MCF 10A (cell line): ENCODE measurements around the gene FRMD4B. TPM values are rescaled to one million over a fixed set of nuclear protein-coding genes. Genes with fewer than 3 reads are reported as not detected.
"Not testable (repeated sequence)": the region's sequence is repeated elsewhere in the genome, so short reads cannot be mapped to it uniquely, and the experiment has no call there.

Source experiments
- BruUV-seq: library from RNA; stranded (reverse); fragments of 400-500 nt; replicated peaks from 2 replicates; lab custom pipeline; 2021; lab: Mats Ljungman, UMichigan
- CTCF ChIA-PET: fragments of 300-600 bp; sonication (Branson Sonifier 250); formaldehyde crosslinking; extraction: SDS; loops from one replicate; lab custom pipeline; 2021; ENCODE audit warnings: antibody characterized with exemption, inconsistent platforms; lab: Yijun Ruan, JAX
- POLR2A ChIA-PET: fragments of 300-600, 350-650 bp; sonication (Branson Sonifier 250); formaldehyde crosslinking; extraction: SDS; loops from one replicate; lab custom pipeline; 2020; ENCODE audit warnings: antibody characterized with exemption, inconsistent platforms; lab: Yijun Ruan, JAX
- DNase-seq: peaks from one replicate; pipeline ENCODE4 v3.0.0-alpha.2; 2018; ENCODE audit not compliant: unreplicated experiment
- H3K27ac Mint-ChIP-seq: one replicate; pipeline ENCODE4 v1.8.0; 2022; ENCODE audit warnings: mild to moderate bottlenecking, low read depth, mixed read lengths; ENCODE audit not compliant: unreplicated experiment
- H3K27me3 Mint-ChIP-seq: one replicate; pipeline ENCODE4 v1.8.0; 2022; ENCODE audit warnings: mixed read lengths; ENCODE audit not compliant: insufficient read depth, unreplicated experiment
- H3K36me3 Mint-ChIP-seq: one replicate; pipeline ENCODE4 v1.8.0; 2022; ENCODE audit warnings: mild to moderate bottlenecking, moderate library complexity, mixed read lengths; ENCODE audit not compliant: insufficient read depth, unreplicated experiment
- H3K4me1 Mint-ChIP-seq: one replicate; pipeline ENCODE4 v1.8.0; 2022; ENCODE audit warnings: mixed read lengths; ENCODE audit not compliant: insufficient read depth, unreplicated experiment
- H3K4me3 Mint-ChIP-seq: one replicate; pipeline ENCODE4 v1.8.0; 2022; ENCODE audit warnings: mild to moderate bottlenecking, moderate library complexity, mixed read lengths; ENCODE audit not compliant: unreplicated experiment
- H3K9me3 Mint-ChIP-seq: one replicate; pipeline ENCODE4 v1.8.0; 2022; ENCODE audit warnings: mixed read lengths; ENCODE audit not compliant: unreplicated experiment
- intact Hi-C: fragments of 100-400 bp; cut with micrococcal nuclease; formaldehyde crosslinking; loops from 2 replicates; pipeline ENCODE4 v1.14.1; 2022
- total RNA-seq: library from RNA; stranded (reverse); gene quantifications from 2 replicates; pipeline ENCODE4 v1.2.3, GENCODE V29; 2022
- TF ChIP-seq, protein P1 (sequence below): fragments of 200-600 bp; IDR thresholded peaks from one replicate; pipeline ENCODE4 v1.8.0; 2022; ENCODE audit warnings: antibody characterized with exemption, mild to moderate bottlenecking; ENCODE audit not compliant: unreplicated experiment

FRMD4B gene
- total RNA-seq, 1 experiment from 2014 or later = 39.0 TPM

DNA sequence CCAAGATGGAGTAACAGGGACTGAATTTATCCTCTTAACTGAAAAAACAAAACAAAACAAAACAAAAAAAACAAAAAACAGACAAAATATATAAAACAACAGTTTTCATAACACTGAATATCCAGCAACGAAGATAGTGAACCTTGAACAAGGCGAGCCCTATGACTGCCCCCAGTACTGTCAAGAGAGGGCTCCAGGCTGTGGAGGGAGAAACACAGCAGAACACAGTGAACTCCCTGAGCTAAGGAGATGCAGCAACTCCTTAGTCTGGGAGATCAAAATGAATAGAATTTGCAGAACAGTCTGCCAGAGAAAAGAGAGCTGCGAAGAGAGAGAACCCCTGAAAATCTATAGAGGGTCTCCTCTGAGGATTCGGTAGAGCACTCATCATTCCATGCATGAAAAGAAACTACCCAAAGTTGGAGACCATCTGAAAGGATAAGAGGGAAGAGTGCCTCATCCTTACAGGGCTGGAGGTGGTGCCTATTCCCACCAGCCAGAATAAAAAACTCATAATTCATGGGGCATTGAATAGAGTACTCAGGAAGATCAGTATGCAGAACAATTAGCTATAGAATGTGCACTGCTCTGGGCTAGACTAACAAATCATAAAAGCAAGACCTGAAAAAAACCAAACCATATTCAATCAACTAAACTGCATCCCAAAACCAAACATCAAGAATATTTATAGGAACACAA, 101.8 kb downstream of the FRMD4B start:
- H3K9me3 Mint-ChIP-seq = no peaks in the 10 kb centered on the region
- peaks cover 38% of the 10 kb centered on the region for H3K36me3 Mint-ChIP-seq
- no TSS peak for BruUV-seq
- H3K27me3 Mint-ChIP-seq = no peaks in the 10 kb centered on the region
- H3K4me3 Mint-ChIP-seq = no peak overlapping the region
- ChIA-PET CTCF (interaction anchor here (0.7 to 1.2 kb wide), 2 partner anchors 70 to 157 kb away, joined by 3 to 4 read pairs; no protein-coding TSS in a partner anchor), POLR2A (no interaction called here)
- TF ChIP-seq, protein P1, sequence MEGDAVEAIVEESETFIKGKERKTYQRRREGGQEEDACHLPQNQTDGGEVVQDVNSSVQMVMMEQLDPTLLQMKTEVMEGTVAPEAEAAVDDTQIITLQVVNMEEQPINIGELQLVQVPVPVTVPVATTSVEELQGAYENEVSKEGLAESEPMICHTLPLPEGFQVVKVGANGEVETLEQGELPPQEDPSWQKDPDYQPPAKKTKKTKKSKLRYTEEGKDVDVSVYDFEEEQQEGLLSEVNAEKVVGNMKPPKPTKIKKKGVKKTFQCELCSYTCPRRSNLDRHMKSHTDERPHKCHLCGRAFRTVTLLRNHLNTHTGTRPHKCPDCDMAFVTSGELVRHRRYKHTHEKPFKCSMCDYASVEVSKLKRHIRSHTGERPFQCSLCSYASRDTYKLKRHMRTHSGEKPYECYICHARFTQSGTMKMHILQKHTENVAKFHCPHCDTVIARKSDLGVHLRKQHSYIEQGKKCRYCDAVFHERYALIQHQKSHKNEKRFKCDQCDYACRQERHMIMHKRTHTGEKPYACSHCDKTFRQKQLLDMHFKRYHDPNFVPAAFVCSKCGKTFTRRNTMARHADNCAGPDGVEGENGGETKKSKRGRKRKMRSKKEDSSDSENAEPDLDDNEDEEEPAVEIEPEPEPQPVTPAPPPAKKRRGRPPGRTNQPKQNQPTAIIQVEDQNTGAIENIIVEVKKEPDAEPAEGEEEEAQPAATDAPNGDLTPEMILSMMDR = no peak
- intact Hi-C loops = no loop called here
- peaks cover 5% of the 10 kb centered on the region for H3K4me1 Mint-ChIP-seq
- DNase-seq = no peak
- H3K27ac Mint-ChIP-seq = peak overlapping the region; percentile 31

DNA sequence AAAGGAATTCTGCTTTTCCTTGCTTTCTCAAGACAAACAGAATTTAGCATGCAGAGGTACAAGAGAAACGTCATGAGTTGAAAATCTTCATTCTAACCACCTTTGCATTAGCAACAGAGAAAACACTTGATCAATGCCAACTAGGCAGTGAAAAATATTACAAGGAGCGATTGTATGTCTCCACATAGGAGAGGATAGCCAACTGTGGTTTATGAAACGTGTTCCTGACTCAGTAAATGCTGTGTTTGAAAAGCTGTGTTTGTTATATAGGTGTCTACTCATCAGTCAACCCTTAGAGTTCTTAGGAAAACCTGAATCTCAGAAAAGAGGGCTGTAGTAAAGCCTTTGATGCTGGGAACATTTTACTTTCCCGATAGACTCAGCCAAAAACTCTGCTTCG, 102.4 kb downstream of the FRMD4B start:
- BruUV-seq = no TSS peak
- Mint-ChIP-seq H3K27ac (peak overlapping the region; percentile 31), H3K9me3 (no peaks in the 10 kb centered on the region), H3K27me3 (no peaks in the 10 kb centered on the region), H3K4me3 (no peak overlapping the region), H3K36me3 (peaks cover 38% of the 10 kb centered on the region), H3K4me1 (no peaks in the 10 kb centered on the region)
- intact Hi-C loops = no loop called here
- ChIA-PET POLR2A (no interaction called here), CTCF (interaction anchor here (1.2 kb wide), 1 partner anchor 69 kb away, joined by 4 read pairs; no protein-coding TSS in a partner anchor)
- no peak for DNase-seq
- TF ChIP-seq, protein P1 = no peak

DNA sequence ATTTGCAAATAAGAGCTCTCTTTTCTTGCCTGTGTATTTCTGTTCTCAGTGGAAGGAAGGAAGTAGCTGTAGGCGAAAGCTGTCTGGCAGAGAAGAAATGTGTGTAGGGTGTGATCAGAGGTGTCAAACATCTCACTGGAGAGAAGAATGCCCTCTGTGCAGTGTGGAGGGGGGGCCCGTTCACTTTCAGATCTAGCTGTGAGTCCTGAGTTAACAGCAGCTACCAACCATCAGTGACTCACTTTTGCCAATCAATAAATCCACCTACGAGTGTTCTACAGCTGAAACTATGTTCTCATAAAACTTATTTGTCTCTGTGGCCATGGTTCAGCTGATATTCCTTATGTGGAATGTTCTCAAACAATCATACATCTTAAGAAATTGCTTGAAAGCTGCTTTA, 103.7 kb downstream of the FRMD4B start:
- DNase-seq = no peak
- BruUV-seq = no TSS peak

DNA sequence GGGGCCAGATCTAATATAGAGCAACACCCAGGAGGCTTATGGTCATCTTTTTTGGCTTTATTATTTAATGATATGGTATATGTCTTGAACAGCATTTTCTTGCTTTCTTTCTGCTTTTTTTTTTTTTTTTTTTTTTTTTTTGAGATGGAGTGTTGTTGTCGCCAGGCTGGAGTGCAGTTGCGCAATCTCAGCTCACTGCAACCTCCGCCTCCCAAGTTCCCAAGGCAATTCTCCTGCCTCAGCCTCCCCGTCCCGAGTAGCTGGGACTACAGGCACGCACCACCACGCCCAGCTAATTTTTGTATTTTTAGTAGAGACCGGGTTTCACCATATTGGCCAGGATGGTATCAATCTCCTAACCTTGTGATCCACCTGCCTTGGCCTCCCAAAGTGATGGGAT, 108.5 kb downstream of the FRMD4B start:
- H3K27me3 Mint-ChIP-seq, H3K9me3 Mint-ChIP-seq, intact Hi-C loops, H3K36me3 Mint-ChIP-seq, DNase-seq, BruUV-seq, POLR2A ChIA-PET, H3K27ac Mint-ChIP-seq, H3K4me3 Mint-ChIP-seq: not testable (repeated sequence)
- CTCF ChIA-PET = interaction anchor here (0.6 kb wide), 1 partner anchor 20 kb away, joined by 3 read pairs; no protein-coding TSS in a partner anchor
- H3K4me1 Mint-ChIP-seq = peaks cover 16% of the 10 kb centered on the region

More for the DNA sequence above, 103.7 kb downstream of the FRMD4B start:
- no peak overlapping the region for H3K4me3 Mint-ChIP-seq
- ChIA-PET POLR2A (interaction anchor here (0.6 to 1.2 kb wide), 3 partner anchors 10 to 62 kb away, joined by 3 read pairs; no protein-coding TSS in a partner anchor), CTCF (interaction anchor here (0.8 to 1.1 kb wide), 4 partner anchors 11 to 121 kb away, joined by 3 to 7 read pairs (median 4); no protein-coding TSS in a partner anchor)
- TF ChIP-seq, protein P1 = no peak
- no peaks in the 10 kb centered on the region for H3K27me3 Mint-ChIP-seq
- no peak overlapping the region for H3K27ac Mint-ChIP-seq
- H3K9me3 Mint-ChIP-seq = no peaks in the 10 kb centered on the region
- H3K36me3 Mint-ChIP-seq = peaks cover 30% of the 10 kb centered on the region
- no peaks in the 10 kb centered on the region for H3K4me1 Mint-ChIP-seq
- intact Hi-C loops = no loop called here
